Sciatic nerve (tissue), 2 donors: ENCODE measurements around the gene VAPB. TPM values are rescaled to one million over a fixed set of nuclear protein-coding genes. Genes with fewer than 3 reads are reported as not detected.
A peak's percentile ranks its signal among the peaks of the same experiment; 100 is the strongest.
"Not testable (repeated sequence)": the region's sequence is repeated elsewhere in the genome, so short reads cannot be mapped to it uniquely, and the experiment has no call there.

Experiments used
- ATAC-seq: fragments of 200-7000 bp; cut with Tn5 transposase; one replicate; pipeline ENCODE4 v1.9.1; 2020; ENCODE audit warnings: mild to moderate bottlenecking, moderate library complexity
- DNase-seq: peaks from one replicate; pipeline ENCODE4 v3.0.0-alpha.2; 2020; ENCODE audit warnings: low spot score
- intact Hi-C: fragments of 100-400 bp; cut with DNase I; formaldehyde crosslinking; loops from one replicate; pipeline ENCODE4 v1.14.2; 2022
- total RNA-seq: library from RNA; stranded (reverse); fragmentation: NEBNext Ultra II Directional; extraction: Animal tissue kit (Norgen Biotek cat#: 25700); gene quantifications from one replicate; pipeline ENCODE4 v1.2.1, GENCODE V29; 2021
- donor health status: DM: no; HTN: no; CAD: no.
- donor health status: DM: no; HTN: no; CAD: no.

Gene VAPB, protein sequence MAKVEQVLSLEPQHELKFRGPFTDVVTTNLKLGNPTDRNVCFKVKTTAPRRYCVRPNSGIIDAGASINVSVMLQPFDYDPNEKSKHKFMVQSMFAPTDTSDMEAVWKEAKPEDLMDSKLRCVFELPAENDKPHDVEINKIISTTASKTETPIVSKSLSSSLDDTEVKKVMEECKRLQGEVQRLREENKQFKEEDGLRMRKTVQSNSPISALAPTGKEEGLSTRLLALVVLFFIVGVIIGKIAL
- 51.1 TPM for total RNA-seq

DNA sequence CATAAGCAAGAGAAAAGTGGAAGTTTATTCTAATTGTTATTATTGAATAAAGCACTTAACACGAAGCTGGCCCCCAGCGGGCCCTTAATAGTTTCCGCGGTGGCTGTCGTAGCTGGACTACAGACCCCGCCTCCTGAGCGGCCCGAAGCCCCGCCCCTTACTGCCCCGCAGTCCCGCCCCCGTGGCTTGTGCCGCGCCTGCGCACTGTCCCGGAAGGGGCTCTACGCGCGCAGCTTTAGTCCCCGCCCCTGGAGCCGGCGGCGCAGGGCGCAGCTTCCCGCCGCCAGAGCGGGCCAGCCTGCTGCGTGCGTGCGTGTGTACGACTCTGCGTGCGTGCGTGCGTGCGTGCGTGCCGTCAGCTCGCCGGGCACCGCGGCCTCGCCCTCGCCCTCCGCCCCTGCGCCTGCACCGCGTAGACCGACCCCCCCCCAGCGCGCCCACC lies at the start of gene VAPB:
VAPB (plus strand) TSS at position 348 of the 442 bp plus-strand sequence. CDS start 231 bp downstream, outside the sequence.
- intact Hi-C loops, result no loop called here
- ATAC-seq, result peak; percentile 99

DNA sequence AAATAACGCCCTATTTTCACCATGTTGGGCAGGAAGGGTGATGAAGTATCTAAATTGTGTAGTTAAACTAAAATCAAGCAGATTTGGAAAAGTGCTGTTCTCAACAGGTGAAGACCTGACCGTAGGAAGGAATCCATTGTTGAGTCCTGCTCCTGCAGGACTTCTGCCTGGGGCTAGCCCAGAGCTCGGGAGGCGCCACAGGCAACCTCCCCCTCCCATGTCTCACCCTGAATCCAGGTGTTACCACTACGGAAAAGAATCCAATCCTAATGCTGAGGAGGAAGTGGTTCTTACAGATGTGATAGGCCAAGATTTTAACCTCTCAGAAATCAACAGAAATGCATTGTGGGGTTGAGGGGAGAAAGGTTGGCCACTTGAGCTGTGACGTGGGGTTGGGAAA lies 49.3 kb upstream of the VAPB start:
- no peak for ATAC-seq
- DNase-seq, result no peak
- intact Hi-C loops, result loop anchor here (5.0 kb wide), 1 partner anchor 802 kb away; no protein-coding TSS in a partner anchor

More for the DNA sequence above, at the start of gene VAPB:
- peak; percentile 97 for DNase-seq

DNA sequence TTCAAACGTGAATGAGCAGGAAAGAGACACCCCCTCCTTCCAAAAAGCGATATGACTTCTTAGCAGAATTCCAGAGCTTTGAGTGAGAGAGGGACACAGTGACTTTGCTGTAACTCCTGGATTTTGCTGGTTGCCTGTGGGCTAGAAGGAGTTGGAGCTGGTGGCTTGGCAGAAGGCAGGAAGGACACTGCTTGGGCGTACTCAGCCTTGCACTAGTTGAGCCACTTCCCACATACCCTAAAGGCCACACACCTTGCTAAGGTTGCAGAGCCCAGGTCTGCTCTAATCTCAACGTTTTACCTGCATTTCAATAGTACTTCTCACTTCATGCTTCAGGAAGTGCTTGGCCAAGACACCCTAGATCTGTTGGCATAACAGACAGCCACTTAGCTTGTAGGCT lies 48.9 kb upstream of the VAPB start:
- DNase-seq, result no peak
- ATAC-seq, result no peak
- intact Hi-C loops, result loop anchor here (5.0 kb wide), 1 partner anchor 803 kb away; no protein-coding TSS in a partner anchor

DNA sequence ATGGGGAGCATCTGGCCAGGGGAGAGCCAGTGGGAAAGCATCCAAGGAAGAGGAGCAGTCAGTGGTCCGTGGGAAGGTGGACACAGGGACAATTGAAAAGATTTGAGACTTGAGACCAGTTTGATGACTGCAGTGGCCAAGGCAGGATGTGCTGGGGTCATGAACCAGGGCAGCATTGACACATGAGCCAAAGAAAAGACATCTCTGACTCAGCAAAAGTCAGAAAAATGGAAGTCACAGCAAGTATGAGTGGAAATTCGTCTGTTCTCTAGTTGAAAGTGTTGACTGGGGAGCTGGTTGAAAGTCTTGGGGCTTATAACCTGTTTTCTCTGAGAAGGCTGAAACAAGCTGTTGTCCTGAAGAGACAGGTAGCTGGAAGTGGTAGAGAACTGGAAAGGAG lies 48.2 kb upstream of the VAPB start:
- intact Hi-C loops, result loop anchor here (5.0 kb wide), 1 partner anchor 804 kb away; no protein-coding TSS in a partner anchor
- DNase-seq, result no peak
- no peak for ATAC-seq

DNA sequence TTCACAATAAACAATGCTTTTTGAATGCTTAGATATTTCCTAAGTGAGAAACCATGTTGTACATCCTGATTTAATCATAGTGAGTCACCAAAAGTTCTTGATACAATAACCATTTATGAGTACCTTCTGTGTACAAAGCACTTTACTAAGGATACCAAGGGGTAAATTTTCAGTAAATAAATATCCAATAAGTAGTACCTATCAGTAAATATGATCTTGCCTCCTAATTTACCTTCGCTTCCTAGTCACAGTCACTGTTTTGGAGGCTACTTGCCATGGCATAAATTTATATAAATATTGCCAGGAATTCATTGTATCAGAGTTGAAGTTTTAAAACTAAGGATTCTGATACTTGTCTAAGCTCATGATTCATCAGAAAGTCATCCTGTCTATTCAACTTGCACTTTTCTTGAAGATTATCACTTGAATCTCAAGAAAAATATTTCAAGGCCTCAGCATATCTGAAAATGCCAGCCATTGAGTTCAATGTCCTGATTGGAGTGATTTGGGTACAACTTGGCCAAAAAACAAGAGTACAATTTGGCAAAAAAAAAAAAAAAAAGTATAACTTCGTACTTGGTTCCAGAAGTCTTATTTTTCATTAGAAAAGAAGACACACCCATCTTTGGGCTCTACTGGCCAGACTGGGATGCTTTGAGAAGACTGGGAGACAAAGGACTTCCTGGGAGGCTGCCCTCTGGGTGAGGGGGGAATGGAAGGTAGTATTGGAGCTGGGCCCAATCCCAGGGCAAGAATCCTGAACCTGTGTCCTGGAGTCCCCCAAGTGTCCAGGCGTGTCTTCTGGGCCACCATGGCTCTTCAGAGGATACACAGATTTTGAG lies 46.7 kb upstream of the VAPB start:
- ATAC-seq (no peak), DNase-seq (no peak)
- intact Hi-C loops, result loop anchor here (5.0 kb wide), 1 partner anchor 805 kb away; no protein-coding TSS in a partner anchor

DNA sequence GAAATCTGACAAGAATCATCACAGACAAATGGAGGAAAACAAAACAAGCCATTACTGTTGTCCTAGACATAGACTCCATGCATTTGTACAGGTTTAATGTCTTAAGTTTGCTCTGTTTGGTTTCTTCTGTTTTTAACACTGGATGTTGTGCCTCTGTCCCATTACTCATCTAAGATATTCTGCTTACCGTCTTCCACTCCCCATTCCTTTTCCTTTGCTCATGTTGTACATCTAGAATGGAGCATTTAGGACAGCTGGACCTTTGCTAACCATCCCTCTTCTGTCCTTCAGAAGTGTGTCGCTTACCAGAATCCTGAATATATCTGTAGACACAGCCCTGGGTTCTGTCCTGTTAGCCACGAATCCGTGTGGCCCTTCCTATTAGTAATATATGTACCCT lies 44.3 kb upstream of the VAPB start:
- intact Hi-C loops, result loop anchor here (5.0 kb wide), 1 partner anchor 807 kb away; no protein-coding TSS in a partner anchor
- DNase-seq (no peak), ATAC-seq (no peak)

DNA sequence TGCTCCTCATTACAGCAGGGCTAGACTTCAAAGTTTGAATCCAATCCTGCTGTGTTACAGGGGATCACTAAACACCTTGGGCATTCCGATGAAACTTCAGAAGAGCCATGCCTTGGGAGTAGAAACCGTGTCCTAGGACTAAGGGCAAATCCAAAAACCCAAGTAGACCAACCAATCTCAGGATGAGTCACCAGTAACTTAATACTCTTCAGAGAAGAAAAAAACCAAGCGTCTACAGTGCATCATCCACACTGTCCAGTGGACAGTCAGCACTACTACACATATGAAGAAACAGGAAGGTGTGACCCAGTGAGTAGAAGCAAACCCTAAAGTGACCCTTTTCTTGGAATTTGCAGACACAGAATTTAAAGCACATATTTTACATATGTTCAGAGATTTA lies 39.5 kb upstream of the VAPB start:
- no peak for DNase-seq
- intact Hi-C loops, result no loop called here
- ATAC-seq, result no peak

DNA sequence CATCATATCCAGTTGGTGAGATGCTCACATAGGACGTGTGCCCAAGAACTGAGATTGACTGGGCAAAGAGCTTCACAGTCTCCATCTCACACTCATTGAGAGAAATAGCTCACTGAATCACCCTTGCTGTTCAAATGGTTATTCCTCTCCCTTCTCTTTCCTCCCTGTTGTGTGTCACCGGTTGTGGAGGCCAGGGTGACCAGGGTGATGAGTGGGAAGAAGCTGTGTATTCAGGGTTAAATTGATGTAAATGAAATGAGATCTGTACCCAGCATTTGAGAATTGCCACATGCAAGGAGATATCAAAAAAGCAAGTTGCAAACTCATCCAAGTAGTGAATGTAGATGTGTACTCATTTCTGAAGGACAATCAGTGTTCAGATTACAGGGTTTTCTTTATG lies 36.6 kb upstream of the VAPB start:
- DNase-seq, result no peak
- no peak for ATAC-seq
- intact Hi-C loops, result no loop called here

DNA sequence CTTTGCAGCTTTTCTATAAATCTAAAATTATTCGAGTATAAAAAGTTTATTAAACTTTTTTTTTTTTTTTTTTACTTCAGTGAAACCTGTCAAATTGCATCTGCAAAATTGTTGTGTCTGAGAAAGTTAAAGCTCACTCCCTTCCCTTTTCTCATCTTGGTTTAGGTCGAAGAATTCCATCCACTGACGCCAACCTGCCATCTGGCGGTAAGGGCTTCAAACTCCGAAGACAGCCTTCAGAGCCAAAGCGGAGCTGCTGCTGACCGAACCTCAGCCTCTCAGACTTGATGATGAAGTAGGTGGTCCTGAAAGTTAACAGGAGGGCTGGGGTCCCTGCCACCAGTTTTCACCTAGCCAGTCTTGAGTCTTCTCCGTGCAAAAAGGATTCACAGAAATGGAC lies 29.6 kb upstream of the VAPB start:
- DNase-seq (no peak), ATAC-seq (no peak)
- intact Hi-C loops, result no loop called here

DNA sequence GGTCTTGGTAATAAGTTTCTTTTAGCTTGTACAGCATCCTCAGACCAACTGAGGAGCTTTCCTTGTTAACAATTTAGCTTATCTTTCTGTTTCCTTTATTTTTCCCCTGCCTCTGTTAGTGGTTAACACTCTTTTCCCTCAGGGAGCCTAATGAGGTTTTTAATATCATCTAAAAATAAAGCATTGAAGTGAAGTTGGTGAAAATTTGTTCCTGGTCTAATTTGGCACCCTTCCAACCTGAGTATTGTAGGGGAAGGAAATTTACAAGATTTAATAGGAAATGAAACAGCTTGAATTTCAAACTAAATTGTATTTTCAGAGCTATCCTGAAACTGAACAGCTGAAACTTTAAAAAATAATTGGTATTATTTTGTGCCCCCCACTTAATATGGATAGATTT lies 28.1 kb upstream of the VAPB start:
- DNase-seq, result no peak
- intact Hi-C loops, result no loop called here
- ATAC-seq, result no peak

DNA sequence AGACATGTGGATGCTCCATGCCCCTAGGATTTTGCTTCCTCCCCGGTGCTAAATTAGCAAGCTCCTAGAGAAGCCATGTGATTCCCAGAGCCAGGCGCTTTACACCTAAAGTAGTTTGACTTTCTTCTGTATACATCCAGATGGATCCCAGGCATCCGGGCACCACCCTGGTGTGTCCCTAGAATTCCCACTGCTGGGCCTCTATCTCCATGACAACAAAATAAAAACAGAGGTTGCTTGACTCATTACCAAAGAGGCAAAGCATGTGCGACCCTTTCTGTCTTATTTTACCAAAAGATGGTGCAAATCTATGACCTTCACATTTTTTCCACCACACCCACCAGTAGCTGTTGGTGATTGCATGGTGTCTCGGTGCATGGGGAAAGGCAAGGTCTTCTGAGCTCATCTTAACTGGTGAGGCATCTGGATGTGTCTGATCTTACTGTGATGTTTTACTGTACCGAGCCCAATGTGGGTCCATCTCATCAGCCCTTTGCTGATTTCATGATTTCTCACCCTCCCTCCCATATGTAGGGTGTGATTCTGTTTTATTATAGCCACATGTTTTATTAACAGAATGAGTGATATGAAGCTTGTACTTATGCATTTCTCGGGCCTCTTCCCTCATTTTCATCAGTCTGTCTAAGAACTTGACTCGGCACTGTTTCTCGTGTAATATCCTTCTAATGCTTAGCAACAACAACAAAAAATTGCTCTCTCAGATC lies 27.4 kb upstream of the VAPB start:
- no peak for DNase-seq
- intact Hi-C loops, result no loop called here
- peak; percentile 74 for ATAC-seq

DNA sequence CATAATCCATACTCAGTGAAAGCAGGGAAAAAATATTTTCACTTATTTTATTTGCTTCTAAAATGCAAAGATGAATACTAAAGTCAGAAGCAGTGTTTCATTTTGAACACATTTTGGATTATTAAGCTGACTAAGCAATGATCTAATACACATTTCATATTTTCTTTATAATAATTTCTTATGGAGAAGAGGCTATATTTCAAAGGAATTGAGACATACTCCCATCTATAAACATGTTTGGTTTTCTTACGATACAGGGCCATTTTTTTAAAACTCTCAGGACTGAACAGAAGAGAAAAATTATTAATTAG lies 26.9 kb upstream of the VAPB start:
- DNase-seq (no peak), ATAC-seq (no peak)
- intact Hi-C loops, result no loop called here

DNA sequence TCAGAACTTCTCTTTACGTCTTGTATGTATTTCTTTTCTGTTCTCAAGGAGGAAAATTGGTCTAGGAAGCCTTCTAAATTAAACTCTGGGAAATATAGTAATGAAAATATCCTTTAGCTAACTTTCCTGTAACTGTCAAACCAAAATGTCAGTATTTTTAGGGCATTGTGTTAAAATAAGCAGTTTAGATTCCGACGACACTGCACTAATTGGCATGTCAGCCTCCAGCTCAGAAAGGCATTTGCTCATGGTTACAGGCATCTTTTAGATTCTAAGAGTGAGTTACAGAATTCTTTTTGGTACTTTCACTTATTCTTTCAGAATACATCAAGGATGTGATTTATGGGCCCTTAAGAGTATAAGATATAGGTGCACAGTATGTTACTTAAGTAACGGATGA lies 26.1 kb upstream of the VAPB start:
- intact Hi-C loops, result no loop called here
- no peak for DNase-seq
- ATAC-seq, result no peak

DNA sequence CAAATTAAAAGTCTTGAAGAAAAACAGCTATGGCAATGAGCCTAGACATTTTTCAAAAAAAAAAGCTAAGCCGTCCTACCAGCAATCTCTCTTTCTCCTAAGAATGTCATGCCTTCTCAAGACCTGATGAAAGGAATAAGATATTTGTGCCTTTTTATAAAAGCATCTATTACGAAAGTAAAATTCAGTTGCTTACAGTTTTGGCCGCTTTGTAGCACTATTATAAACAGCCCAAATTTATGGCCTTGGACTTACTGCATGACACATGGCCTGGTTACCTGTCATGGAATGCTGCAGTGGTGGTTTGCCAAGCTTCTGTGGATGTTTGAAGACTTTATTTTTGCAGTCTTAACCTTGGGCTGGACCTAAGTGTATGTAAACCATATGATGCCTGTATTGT lies 22.2 kb upstream of the VAPB start:
- ATAC-seq, result no peak
- no peak for DNase-seq
- intact Hi-C loops, result no loop called here

DNA sequence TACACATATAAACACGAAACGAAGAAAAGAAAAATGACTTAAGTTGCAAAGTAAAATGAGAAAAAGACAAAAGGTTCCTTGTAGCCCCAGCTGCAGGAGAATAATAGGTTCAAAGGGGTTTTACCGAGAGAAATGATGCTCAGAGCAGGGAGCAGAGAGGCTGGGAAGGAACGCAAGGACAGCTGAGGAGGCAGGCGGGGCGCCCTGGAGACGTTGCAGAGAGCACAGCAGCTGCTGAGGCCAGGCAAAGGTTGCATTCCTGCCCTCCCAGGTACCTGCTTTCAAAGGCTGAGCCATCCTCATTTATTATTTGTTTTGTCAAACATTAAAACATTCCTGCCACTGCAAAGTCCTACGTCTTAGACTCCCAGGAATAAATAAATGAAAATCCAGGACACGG lies 16.2 kb upstream of the VAPB start:
- DNase-seq (no peak), ATAC-seq (peak; percentile 44)
- intact Hi-C loops, result no loop called here

DNA sequence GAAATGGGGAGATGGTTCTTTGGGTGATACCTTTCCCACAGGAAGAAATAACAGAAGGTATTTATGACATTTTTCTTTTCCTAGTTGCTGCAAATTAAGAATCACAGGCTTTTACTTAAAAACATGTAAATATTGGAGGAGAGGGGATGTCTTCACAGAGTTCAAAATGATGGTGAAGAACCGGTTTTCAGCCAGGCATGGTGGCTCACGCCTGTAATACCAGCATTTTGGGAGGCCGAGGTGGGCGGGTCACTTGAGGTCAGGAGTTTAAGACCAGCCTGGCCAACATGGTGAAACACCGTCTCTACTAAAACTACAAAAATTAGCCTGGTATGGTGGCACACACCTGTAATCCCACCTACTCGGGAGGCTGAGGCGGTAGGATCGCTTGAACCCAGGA lies 15.7 kb upstream of the VAPB start:
- ATAC-seq, DNase-seq, intact Hi-C loops: not testable (repeated sequence)

DNA sequence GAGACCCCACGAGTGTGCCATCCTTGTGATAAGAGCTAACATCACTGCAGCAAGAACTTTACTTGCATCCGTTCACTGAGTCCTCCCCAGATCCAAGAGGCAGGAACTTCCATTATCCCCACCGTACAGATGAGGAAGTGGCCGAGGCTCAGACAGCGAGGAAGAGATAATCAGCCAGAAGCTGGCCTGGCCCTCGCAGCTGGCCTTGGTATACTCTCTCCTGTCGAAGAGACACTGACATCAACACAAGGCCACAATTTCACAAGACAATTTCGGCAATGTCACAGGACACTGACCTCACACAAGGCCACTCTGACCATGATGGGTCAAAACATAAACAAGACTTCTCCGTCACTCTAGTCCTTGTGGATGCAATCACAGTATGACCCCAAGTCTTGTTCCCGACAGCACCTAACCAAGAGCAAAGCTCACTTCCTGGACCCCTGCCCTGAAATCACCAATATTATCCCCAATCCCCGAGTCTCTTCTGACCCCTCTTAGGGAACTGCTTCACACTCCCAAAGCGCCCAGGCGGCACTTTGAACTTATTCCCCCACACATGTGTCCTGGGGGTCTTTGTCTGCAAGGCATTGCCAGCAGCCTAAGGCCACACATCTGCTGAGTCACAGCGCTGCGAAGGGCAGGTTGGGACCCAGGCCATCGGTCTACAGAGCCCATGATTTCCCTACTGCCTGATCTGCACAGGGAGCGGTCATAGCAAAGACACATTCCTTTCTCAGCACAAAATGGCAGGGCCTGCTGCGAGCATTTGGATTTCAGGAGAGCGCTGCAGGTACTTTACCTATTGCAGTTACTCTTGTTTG lies 14.8 kb upstream of the VAPB start:
- intact Hi-C loops, result no loop called here
- ATAC-seq (no peak), DNase-seq (no peak)

DNA sequence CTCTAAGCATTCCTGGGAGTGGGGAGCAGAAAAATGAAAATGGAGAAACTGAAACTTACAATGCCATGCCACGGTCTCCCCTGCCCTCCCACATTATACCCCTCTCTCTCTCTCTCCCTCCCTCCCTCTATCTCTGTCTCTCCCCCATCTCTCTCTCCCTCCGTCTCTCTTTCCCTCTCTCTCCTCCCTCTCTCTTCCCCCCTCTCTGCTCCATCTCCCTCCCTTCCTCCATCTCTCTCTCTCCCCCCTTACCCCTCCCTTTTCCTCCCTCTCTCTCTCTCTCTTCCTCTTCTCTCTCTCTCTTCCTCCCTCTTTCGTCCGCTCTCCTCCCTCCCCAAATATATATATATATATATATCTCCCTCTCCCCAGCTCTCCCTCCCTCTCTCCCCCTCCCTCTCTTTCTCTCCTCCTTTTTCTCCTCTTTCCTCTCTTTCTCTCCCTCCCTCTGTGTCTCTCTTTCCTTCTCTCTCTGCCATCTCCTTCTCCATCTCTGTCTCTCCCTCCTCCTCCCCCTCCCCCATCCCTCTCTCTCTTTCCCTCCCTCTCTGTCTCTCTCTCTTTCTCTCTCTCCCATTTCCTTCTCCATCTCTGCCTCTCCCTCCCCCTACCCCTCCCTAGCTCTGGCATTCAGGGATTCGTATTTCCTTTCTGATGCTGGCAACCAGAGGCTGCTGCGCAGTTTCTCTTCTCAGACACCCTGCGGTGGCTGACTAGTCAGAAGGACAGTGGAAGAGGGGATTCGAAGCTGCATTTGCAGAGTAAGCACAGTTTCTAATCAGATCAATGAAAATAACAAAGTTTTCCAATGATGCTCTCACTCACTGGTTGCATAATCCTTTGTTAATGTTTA lies 13.9 kb upstream of the VAPB start:
- intact Hi-C loops, result no loop called here
- DNase-seq (no peak), ATAC-seq (no peak)
